Calu3 (cell line): ENCODE measurements around the gene LKAAEAR1. TPM values are rescaled to one million over a fixed set of nuclear protein-coding genes. Genes with fewer than 3 reads are reported as not detected.
"Not testable (repeated sequence)": the region's sequence is repeated elsewhere in the genome, so short reads cannot be mapped to it uniquely, and the experiment has no call there.

ENCODE experiments used
- BruUV-seq: library from RNA; stranded (reverse); fragments of 400-500 nt; replicated peaks from 2 replicates; lab custom pipeline; 2021; lab: Mats Ljungman, UMichigan
- CTCF ChIA-PET: fragments of 300-600 bp; sonication (Branson Sonifier 250); formaldehyde crosslinking; loops from one replicate; lab custom pipeline; 2022; ENCODE audit warnings: antibody characterized with exemption; lab: Charles Lee
- DNase-seq: peaks from one replicate; pipeline ENCODE4 v3.0.0; 2022
- H3K27ac Mint-ChIP-seq: one replicate; pipeline ENCODE4 v1.8.0; 2022; ENCODE audit warnings: mixed read lengths; ENCODE audit not compliant: unreplicated experiment
- H3K27me3 Mint-ChIP-seq: one replicate; pipeline ENCODE4 v1.8.0; 2022; ENCODE audit warnings: mixed read lengths; ENCODE audit not compliant: unreplicated experiment
- H3K36me3 Mint-ChIP-seq: one replicate; pipeline ENCODE4 v1.8.0; 2022; ENCODE audit warnings: mild to moderate bottlenecking, moderate library complexity, mixed read lengths; ENCODE audit not compliant: insufficient read depth, unreplicated experiment
- H3K4me1 Mint-ChIP-seq: one replicate; pipeline ENCODE4 v1.8.0; 2022; ENCODE audit warnings: mild to moderate bottlenecking, low read depth, mixed read lengths; ENCODE audit not compliant: unreplicated experiment
- H3K4me3 Mint-ChIP-seq: one replicate; pipeline ENCODE4 v1.8.0; 2022; ENCODE audit warnings: mild to moderate bottlenecking, low read depth, moderate library complexity, mixed read lengths; ENCODE audit not compliant: unreplicated experiment
- H3K9me3 Mint-ChIP-seq: one replicate; pipeline ENCODE4 v1.8.0; 2022; ENCODE audit warnings: low read depth, mixed read lengths; ENCODE audit not compliant: unreplicated experiment
- intact Hi-C: fragments of 100-400 bp; cut with micrococcal nuclease; formaldehyde crosslinking; loops from one replicate; pipeline ENCODE4 v1.10.0; 2022; ENCODE audit not compliant: unreplicated experiment
- total RNA-seq: library from RNA; stranded (reverse); gene quantifications from 2 replicates; pipeline ENCODE4 v1.2.3, GENCODE V29; 2022
- TF ChIP-seq, protein P1 (sequence below): fragments of 200-600 bp; IDR thresholded peaks from one replicate; pipeline ENCODE4 v1.8.0; 2022; ENCODE audit warnings: antibody characterized with exemption; ENCODE audit not compliant: unreplicated experiment

LKAAEAR1 gene
- total RNA-seq, 1 experiment from 2014 or later = not detected

DNA sequence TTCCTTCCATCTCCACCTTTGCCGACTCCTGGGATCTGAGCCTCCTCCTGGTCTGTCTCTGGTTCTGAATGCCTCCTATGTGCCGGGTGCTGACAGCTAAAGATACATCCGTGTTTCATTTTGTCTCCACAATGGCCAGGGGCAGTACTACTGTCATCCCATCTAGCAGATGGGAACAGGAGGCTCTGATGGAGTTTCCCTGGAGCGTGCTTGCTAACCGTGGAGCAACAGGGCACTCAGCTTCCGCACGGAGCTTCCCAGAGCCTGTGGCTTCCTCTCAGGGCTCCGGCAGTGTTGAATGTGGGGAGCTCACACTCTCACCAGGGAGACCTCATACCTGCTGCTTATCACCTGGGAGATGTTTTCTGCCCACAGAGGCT is 35.1 kb upstream of the LKAAEAR1 start:
- TF ChIP-seq, protein P1, sequence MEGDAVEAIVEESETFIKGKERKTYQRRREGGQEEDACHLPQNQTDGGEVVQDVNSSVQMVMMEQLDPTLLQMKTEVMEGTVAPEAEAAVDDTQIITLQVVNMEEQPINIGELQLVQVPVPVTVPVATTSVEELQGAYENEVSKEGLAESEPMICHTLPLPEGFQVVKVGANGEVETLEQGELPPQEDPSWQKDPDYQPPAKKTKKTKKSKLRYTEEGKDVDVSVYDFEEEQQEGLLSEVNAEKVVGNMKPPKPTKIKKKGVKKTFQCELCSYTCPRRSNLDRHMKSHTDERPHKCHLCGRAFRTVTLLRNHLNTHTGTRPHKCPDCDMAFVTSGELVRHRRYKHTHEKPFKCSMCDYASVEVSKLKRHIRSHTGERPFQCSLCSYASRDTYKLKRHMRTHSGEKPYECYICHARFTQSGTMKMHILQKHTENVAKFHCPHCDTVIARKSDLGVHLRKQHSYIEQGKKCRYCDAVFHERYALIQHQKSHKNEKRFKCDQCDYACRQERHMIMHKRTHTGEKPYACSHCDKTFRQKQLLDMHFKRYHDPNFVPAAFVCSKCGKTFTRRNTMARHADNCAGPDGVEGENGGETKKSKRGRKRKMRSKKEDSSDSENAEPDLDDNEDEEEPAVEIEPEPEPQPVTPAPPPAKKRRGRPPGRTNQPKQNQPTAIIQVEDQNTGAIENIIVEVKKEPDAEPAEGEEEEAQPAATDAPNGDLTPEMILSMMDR = no peak
- DNase-seq = no peak
- CTCF ChIA-PET = interaction anchor here (1.7 to 3.2 kb wide), 3 partner anchors 36 to 581 kb away, joined by 6 to 33 read pairs (median 11); no protein-coding TSS in a partner anchor
- Mint-ChIP-seq H3K4me1 (peaks cover 8% of the 10 kb centered on the region), H3K27ac (no peak overlapping the region), H3K4me3 (no peak overlapping the region), H3K9me3 (no peaks in the 10 kb centered on the region), H3K27me3 (peaks cover 66% of the 10 kb centered on the region), H3K36me3 (no peaks in the 10 kb centered on the region)
- BruUV-seq = no TSS peak
- intact Hi-C loops = no loop called here

DNA sequence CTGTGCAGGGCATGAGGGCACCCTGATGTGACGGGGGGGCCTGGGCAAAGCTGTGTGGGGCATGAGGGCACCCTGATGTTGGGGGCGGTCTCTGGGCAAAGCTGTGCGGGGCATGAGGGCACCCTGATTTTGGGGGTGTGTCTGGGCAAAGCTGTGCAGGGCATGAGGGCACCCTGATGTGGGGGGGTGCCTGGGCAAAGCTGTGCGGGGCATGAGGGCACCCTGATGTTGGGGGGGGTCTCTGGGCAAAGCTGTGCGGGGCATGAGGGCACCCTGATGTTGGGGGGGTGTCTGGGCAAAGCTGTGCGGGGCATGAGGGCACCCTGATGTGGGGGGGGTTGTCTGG is 33.2 kb upstream of the LKAAEAR1 start:
- BruUV-seq, intact Hi-C loops, H3K4me3 Mint-ChIP-seq, H3K36me3 Mint-ChIP-seq, H3K27ac Mint-ChIP-seq, H3K9me3 Mint-ChIP-seq, DNase-seq, H3K4me1 Mint-ChIP-seq: not testable (repeated sequence)
- CTCF ChIA-PET = interaction anchor here (0.6 to 0.8 kb wide), 2 partner anchors 39 to 139 kb away, joined by 3 read pairs; no protein-coding TSS in a partner anchor
- H3K27me3 Mint-ChIP-seq = peaks cover 66% of the 10 kb centered on the region

DNA sequence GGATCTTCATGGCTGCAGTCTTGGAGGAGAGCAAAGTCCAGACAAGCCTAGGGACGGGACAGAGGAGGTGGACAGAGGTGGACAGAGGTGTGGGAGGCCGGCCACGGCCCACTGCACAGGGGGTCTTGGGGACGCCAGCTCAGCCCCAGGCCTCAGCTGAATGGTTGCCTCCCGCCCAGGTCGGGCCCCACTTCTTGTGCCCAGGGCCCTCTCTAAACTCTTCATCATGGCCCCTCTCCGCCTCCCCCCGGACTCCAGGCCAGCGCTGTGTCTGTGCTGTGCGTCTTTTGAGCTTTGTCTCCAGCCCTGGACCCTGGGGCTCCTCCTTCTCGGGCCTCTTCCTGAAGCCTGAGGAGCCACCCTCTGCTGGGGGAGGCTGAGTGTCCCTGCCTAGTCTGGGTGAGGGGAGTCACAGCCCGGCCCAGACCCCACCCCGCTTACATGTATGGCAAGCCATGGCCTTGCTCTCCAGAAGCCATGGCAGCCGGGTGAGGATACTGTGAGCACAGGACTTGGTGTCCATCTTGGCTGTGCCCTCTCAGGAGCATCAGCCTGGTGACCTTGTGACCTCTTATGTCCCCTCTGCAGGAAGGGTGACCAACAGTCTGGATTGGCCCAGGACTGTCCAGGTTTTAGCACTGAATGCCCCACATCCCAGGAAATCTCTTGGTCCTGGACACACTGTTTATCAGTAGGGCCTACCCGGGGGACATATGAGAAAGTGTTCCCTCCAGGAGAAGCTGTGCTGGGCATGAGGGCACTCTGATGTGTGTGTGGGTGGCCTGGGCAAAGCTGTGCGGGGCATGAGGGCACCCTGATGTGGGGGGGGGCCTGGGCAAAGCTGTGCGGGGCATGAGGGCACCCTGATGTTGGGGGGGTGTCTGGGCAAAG is 32.6 kb upstream of the LKAAEAR1 start:
- no peaks in the 10 kb centered on the region for H3K9me3 Mint-ChIP-seq
- TF ChIP-seq, protein P1 = no peak
- DNase-seq = peak; percentile 2
- no TSS peak for BruUV-seq
- no peak overlapping the region for H3K27ac Mint-ChIP-seq
- H3K36me3 Mint-ChIP-seq = no peaks in the 10 kb centered on the region
- no peak overlapping the region for H3K4me3 Mint-ChIP-seq
- intact Hi-C loops = no loop called here
- H3K4me1 Mint-ChIP-seq = peaks cover 8% of the 10 kb centered on the region
- CTCF ChIA-PET = interaction anchor here (0.8 to 2.1 kb wide), 2 partner anchors 39 to 78 kb away, joined by 3 to 8 read pairs; no protein-coding TSS in a partner anchor
- peaks cover 66% of the 10 kb centered on the region for H3K27me3 Mint-ChIP-seq

DNA sequence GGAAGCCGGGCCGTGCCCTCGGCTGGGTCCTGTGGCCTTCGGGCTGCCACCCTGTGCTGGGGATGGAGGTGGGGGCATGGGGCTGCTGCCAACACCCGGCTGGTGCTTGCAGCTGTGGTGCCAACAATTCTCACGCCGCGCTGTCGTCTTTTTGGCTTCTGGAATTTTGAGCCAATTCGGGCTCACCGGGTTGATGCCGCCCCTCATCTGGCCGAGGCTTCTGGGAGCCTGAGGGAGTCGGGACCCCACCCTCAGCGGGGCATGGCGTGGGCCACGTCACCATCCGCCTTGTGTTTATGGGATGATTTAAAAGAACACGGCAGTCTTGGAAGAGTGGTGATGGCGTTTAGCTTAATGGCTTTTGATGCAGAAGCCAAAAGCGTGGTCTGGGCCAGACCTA is 31.8 kb upstream of the LKAAEAR1 start:
- no peak overlapping the region for H3K4me3 Mint-ChIP-seq
- H3K4me1 Mint-ChIP-seq = peaks cover 8% of the 10 kb centered on the region
- BruUV-seq = no TSS peak
- no peak for DNase-seq
- peaks cover 62% of the 10 kb centered on the region for H3K27me3 Mint-ChIP-seq
- no peak overlapping the region for H3K27ac Mint-ChIP-seq
- H3K9me3 Mint-ChIP-seq = no peaks in the 10 kb centered on the region
- intact Hi-C loops = no loop called here
- TF ChIP-seq, protein P1 = no peak
- CTCF ChIA-PET = interaction anchor here (1.6 to 2.1 kb wide), 2 partner anchors 32 to 77 kb away, joined by 7 to 8 read pairs; partner anchors contain the start of gene LKAAEAR1
- no peaks in the 10 kb centered on the region for H3K36me3 Mint-ChIP-seq
